ENCODE measurements around the gene CCSAP. TPM values are rescaled to one million over a fixed set of nuclear protein-coding genes. Genes with fewer than 3 reads are reported as not detected.

The CCSAP gene
- total and polyA plus RNA-seq, 11 donors: 0.94 to 6.2 (median 2.5) TPM

DNA sequence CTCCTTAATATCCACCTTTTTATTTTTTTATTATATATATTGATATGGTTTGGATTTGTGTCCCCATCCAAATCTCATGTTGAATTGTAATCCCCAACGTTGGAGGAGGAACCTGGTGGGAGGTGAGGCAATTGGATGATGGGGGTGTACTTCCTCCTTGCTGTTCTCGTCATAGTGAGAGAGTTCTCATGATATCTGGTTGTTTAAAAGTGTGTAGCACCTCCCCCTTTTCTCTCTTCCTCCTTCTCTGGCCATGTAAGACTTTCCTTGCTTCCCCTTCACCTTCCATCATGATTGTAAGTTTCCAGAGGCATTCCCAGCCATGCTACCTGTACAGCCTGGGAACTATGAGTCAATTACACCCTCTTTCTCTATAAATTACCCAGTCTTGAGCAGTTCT lies 22.7 kb upstream of the CCSAP start:
- DNase-seq (no peak), ATAC-seq (no peak)
- no peak overlapping the region for H3K4me3 ChIP-seq
- H3K27me3 ChIP-seq: peaks cover 0 to 22% (median 7%) of the 10 kb centered on the region in 9 donors
- H3K27ac ChIP-seq: no peak overlapping the region
- H3K9me3 ChIP-seq: no peaks in the 10 kb centered on the region
- TF ChIP-seq, protein P1, sequence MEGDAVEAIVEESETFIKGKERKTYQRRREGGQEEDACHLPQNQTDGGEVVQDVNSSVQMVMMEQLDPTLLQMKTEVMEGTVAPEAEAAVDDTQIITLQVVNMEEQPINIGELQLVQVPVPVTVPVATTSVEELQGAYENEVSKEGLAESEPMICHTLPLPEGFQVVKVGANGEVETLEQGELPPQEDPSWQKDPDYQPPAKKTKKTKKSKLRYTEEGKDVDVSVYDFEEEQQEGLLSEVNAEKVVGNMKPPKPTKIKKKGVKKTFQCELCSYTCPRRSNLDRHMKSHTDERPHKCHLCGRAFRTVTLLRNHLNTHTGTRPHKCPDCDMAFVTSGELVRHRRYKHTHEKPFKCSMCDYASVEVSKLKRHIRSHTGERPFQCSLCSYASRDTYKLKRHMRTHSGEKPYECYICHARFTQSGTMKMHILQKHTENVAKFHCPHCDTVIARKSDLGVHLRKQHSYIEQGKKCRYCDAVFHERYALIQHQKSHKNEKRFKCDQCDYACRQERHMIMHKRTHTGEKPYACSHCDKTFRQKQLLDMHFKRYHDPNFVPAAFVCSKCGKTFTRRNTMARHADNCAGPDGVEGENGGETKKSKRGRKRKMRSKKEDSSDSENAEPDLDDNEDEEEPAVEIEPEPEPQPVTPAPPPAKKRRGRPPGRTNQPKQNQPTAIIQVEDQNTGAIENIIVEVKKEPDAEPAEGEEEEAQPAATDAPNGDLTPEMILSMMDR (IDR thresholded peaks at IDR 0.05): no peak
- TF ChIP-seq POLR2A (IDR thresholded peaks at IDR 0.05): no peak
- intact Hi-C loops (cut with DNase I): loop anchor here in 2 of 10 donors (5.0 to 10.0 kb wide), 2 partner anchors 47 to 119 kb away; no protein-coding TSS in a partner anchor
- peaks cover 0 to 4% (median 0%) of the 10 kb centered on the region in 12 donors for H3K4me1 ChIP-seq
- WGBS, 4 donors: 37 to 49% (median 44%) methylated on average over 2 of the region's 2 CpGs
- no peaks in the 10 kb centered on the region for H3K36me3 ChIP-seq

DNA sequence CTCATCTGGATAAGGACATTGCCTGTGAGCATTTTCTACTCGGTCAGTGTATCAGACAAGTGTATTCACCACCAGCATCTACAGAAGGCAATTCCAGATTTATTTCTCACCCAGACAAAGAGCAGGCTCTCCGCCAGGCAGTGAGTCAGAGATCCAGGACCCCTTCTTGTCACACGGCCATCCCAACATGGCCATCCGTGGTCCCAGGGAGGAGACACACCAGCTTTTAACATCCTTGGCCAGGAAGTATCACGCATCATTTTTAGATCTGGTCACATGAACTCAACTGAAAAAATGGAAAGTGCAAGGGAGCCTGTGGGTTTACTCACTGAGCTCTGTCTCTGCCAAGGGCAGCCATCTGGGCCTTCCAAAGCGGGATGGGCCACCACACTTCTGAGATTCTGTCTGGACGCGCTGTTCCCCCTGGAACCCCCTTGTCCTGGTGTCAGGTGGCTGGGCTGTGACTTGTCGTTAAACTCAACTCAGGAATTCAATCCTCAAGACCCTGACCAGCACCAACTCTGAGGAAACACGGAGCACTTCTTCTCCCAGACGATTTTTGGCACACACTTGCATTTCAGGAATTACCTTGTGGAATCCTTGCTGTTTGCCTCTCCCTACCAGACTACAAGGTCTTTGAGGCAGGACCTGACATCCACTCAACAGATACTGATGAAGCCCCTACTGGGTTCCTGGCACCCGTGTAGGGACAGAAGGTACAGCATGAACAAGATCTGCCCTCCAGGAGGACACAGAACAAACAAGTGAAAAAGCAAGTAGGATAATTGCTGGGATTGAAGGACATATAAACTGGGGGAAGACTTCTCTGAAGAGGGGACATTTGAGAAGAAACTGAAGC lies 21.6 kb upstream of the CCSAP start:
- Histone ChIP-seq H3K36me3 (no peaks in the 10 kb centered on the region), H3K4me1 (no peaks in the 10 kb centered on the region), H3K27me3 (peaks cover 0 to 26% (median 7%) of the 10 kb centered on the region in 9 donors), H3K4me3 (no peak overlapping the region), H3K9me3 (no peaks in the 10 kb centered on the region), H3K27ac (no peak overlapping the region)
- TF ChIP-seq, protein P1 (IDR thresholded peaks at IDR 0.05): no peak
- TF ChIP-seq POLR2A (IDR thresholded peaks at IDR 0.05): no peak
- DNase-seq (no peak), ATAC-seq (no peak)
- 63 to 73% (median 69%) methylated on average over 9 to 12 of the region's 12 CpGs for WGBS, 4 donors
- intact Hi-C loops (cut with DNase I): loop anchor here in 2 of 10 donors (5.0 to 10.0 kb wide), 2 partner anchors 48 to 120 kb away; no protein-coding TSS in a partner anchor

DNA sequence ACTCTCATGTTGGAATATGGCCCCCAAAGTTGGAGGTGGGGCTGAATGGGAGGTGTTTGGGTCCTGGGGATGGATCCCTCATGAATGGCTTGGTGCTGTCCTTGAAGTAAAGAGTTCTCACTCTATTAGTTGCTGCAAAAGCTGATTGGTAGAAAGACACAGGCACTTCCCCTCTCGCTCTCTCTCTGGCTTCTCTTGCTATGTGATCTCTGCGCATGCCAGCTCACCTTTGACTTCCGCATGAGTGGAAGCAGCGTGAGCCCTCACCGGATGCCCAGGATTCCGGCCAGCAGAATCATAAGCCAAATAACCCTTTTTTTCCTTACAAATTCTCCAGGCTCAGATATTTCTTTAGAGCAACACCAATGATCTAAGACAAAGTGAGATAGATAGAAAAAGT lies 20.9 kb upstream of the CCSAP start:
- no peak overlapping the region for H3K4me3 ChIP-seq
- 48 to 78% (median 62%) methylated on average over 6 of the region's 6 CpGs for WGBS, 4 donors
- H3K27me3 ChIP-seq: peaks cover 0 to 32% (median 7%) of the 10 kb centered on the region in 9 donors
- no peak overlapping the region for H3K27ac ChIP-seq
- no peak for ATAC-seq
- H3K9me3 ChIP-seq: no peaks in the 10 kb centered on the region
- H3K4me1 ChIP-seq: no peaks in the 10 kb centered on the region
- no peak for DNase-seq
- no peak for TF ChIP-seq POLR2A (IDR thresholded peaks at IDR 0.05)
- TF ChIP-seq, protein P1 (IDR thresholded peaks at IDR 0.05): no peak
- intact Hi-C loops (cut with DNase I): loop anchor here in 1 of 10 donors (10.0 kb wide), 1 partner anchor 121 kb away; no protein-coding TSS in a partner anchor
- H3K36me3 ChIP-seq: no peaks in the 10 kb centered on the region

DNA sequence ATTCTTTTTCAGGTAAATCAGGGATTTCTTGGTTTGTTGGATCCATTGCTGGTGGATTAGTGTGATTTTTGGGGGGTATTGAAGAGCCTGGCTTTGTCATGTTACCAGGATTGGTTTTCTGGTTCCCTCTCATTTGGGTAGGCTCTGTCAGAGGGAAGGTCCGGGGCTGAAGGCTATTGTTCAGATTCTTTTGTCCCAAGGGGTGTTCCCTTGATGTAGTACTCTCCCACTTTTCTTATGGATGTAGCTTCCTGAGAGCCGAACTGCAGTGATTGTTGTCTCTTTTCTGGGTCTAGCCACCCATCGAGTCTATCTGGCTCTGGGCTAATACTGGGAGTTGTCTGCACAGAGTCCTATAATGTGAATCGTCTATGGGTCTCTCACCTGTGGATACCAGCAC lies 17.6 kb upstream of the CCSAP start:
- TF ChIP-seq, protein P1 (IDR thresholded peaks at IDR 0.05): no peak
- TF ChIP-seq POLR2A (IDR thresholded peaks at IDR 0.05): no peak
- DNase-seq: no peak
- intact Hi-C loops (cut with DNase I): loop anchor here in 1 of 10 donors (10.0 kb wide), 1 partner anchor 124 kb away; no protein-coding TSS in a partner anchor
- WGBS, 4 donors: 59 to 63% (median 62%) methylated on average over 4 of the region's 4 CpGs
- Histone ChIP-seq H3K27ac (no peak overlapping the region), H3K9me3 (peaks cover 0 to 5% (median 0%) of the 10 kb centered on the region in 12 donors), H3K4me1 (no peaks in the 10 kb centered on the region), H3K27me3 (peaks cover 0 to 35% (median 7%) of the 10 kb centered on the region in 9 donors), H3K4me3 (no peak overlapping the region), H3K36me3 (no peaks in the 10 kb centered on the region)
- no peak for ATAC-seq
